ENCODE measurements around the gene CHRNA4. TPM values are rescaled to one million over a fixed set of nuclear protein-coding genes. Genes with fewer than 3 reads are reported as not detected.

CHRNA4 gene
- total RNA-seq, 1 donor from 2014 or later, result 1.8 TPM

- DNase-seq (ENCODE audit: extremely low spot score, unreplicated experiment), result no peak
Observed at GRCh38 chr20:63377951-63378381, 16.8 kb upstream of the CHRNA4 start.

GRCh38 chr20:63377256-63377941 lies 16.2 kb upstream of the CHRNA4 start:
- peak overlapping the region; percentile 23 for H3K27ac Mint-ChIP-seq
- H3K27me3 Mint-ChIP-seq, result peaks cover 12% of the 10 kb centered on the region
- no peaks in the 10 kb centered on the region for H3K36me3 Mint-ChIP-seq
- H3K9me3 Mint-ChIP-seq, result no peaks in the 10 kb centered on the region
- H3K4me1 Mint-ChIP-seq (ENCODE audit: unreplicated experiment), result peaks cover 23% of the 10 kb centered on the region
- no peak for DNase-seq (ENCODE audit: extremely low spot score, unreplicated experiment)
- peak overlapping the region; percentile 68 for H3K4me3 Mint-ChIP-seq
- TF ChIP-seq, protein P1, sequence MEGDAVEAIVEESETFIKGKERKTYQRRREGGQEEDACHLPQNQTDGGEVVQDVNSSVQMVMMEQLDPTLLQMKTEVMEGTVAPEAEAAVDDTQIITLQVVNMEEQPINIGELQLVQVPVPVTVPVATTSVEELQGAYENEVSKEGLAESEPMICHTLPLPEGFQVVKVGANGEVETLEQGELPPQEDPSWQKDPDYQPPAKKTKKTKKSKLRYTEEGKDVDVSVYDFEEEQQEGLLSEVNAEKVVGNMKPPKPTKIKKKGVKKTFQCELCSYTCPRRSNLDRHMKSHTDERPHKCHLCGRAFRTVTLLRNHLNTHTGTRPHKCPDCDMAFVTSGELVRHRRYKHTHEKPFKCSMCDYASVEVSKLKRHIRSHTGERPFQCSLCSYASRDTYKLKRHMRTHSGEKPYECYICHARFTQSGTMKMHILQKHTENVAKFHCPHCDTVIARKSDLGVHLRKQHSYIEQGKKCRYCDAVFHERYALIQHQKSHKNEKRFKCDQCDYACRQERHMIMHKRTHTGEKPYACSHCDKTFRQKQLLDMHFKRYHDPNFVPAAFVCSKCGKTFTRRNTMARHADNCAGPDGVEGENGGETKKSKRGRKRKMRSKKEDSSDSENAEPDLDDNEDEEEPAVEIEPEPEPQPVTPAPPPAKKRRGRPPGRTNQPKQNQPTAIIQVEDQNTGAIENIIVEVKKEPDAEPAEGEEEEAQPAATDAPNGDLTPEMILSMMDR (conservative IDR thresholded peaks at IDR 0.05), result peak; percentile 60

More at GRCh38 chr20:63377951-63378381, 16.8 kb upstream of the CHRNA4 start:
- Mint-ChIP-seq H3K4me3 (no peak overlapping the region), H3K36me3 (no peaks in the 10 kb centered on the region), H3K27me3 (peaks cover 12% of the 10 kb centered on the region), H3K4me1 (ENCODE audit: unreplicated experiment) (peaks cover 23% of the 10 kb centered on the region), H3K9me3 (no peaks in the 10 kb centered on the region), H3K27ac (no peak overlapping the region)
- TF ChIP-seq, protein P1 (conservative IDR thresholded peaks at IDR 0.05), result no peak

DNA sequence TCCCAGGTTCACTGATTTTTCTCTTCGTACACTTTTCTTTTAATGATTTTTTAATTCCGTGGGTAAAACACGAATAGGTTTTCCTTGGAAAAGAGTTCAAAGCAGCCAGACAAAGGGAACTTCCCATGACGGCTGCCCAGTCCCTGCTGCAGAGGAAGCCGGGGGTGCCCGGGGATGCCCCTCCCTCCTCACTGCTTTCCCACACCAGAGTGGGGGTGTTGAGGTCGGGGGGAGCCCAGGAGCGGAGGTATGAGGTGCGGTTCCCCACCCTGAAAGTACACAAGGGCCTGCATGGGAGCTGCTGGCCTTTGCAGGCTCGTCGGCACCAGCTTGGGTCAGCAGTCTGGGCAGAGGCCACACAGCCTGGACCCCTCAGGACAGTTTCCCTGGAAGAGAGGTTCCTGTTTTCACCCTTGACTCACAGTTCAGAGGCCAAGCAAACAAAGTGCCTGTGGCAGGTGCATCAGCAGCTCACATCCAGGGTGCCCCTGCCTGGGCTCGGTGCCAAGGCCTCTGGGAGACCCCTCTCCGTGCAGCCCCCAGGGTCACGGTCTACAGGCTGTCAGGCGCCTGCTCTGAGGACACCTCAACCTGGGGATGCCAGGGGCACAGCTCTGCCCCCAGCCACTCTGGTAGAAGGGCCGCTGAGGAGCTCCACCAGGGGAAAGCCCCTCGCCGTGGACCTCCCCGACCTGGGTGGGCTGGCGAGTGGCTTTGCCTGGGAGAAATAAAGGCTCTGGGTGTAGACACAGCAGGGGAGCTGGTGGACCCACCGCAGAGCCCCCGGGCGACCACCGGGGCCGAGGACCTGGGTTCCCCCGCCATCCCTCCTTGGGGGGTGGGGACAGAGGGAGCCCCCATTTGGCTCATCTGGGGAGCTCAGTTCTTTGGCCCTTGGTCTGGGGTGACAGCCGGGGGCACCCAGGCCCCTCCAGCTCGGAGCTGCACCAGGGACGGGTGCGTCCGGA lies 15.4 kb upstream of the CHRNA4 start:
- Mint-ChIP-seq H3K4me1 (ENCODE audit: unreplicated experiment) (peaks cover 23% of the 10 kb centered on the region), H3K27ac (no peak overlapping the region), H3K4me3 (no peak overlapping the region), H3K9me3 (no peaks in the 10 kb centered on the region), H3K36me3 (no peaks in the 10 kb centered on the region), H3K27me3 (peaks cover 12% of the 10 kb centered on the region)
- TF ChIP-seq, protein P1 (conservative IDR thresholded peaks at IDR 0.05), result no peak
- DNase-seq (ENCODE audit: extremely low spot score, unreplicated experiment), result no peak

DNA sequence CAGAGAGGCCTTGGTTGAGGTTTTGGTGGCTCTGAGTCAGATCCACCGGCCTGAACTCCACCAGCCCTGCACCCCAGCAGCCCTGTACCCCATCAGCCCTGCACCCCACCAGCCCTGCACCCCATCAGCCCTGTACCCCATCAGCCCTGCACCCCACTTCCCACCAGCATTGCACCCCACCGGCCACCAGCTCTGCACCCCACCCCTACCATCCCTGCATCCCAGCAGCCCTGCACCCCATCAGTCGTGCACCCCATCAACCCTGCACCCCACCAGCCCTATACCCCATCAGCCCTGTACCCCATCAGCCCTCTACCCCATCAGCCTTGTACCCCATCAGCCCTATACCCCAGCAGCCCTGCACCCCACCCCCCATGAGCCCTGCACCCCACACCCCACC lies 14.3 kb upstream of the CHRNA4 start:
- DNase-seq (ENCODE audit: extremely low spot score, unreplicated experiment), result no peak
- no peaks in the 10 kb centered on the region for H3K9me3 Mint-ChIP-seq
- H3K27me3 Mint-ChIP-seq, result peaks cover 18% of the 10 kb centered on the region
- H3K27ac Mint-ChIP-seq, result no peak overlapping the region
- peaks cover 23% of the 10 kb centered on the region for H3K4me1 Mint-ChIP-seq (ENCODE audit: unreplicated experiment)
- TF ChIP-seq, protein P1 (conservative IDR thresholded peaks at IDR 0.05), result no peak
- no peak overlapping the region for H3K4me3 Mint-ChIP-seq
- H3K36me3 Mint-ChIP-seq, result no peaks in the 10 kb centered on the region

DNA sequence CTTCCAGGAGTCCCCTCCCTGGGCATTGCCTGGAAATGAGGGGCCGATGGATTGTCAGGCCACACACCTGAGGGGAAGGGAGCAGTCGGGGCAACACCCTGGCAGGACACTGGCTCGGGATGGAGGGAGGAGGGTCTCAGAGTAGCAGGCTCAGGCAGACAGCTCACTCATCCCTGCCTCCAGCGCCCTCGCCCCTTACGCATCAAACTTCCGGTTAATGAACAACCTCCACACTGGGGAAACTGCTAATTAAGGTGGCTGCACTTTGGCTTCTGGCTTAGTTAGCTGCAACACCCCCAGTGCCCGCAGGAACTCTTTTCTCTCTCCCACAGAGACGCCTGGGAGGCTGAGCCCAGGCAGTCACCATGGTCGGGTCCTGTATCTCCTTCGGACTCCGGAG lies 13.4 kb upstream of the CHRNA4 start:
- H3K27ac Mint-ChIP-seq, result no peak overlapping the region
- H3K4me3 Mint-ChIP-seq, result no peak overlapping the region
- no peaks in the 10 kb centered on the region for H3K9me3 Mint-ChIP-seq
- H3K36me3 Mint-ChIP-seq, result no peaks in the 10 kb centered on the region
- peaks cover 23% of the 10 kb centered on the region for H3K4me1 Mint-ChIP-seq (ENCODE audit: unreplicated experiment)
- TF ChIP-seq, protein P1 (conservative IDR thresholded peaks at IDR 0.05), result no peak
- no peak for DNase-seq (ENCODE audit: extremely low spot score, unreplicated experiment)
- H3K27me3 Mint-ChIP-seq, result peaks cover 18% of the 10 kb centered on the region

Data from type B pancreatic cell (in vitro differentiated cells).